C4-2B (cell line): ENCODE results near the gene LRRC28.

ENCODE experiments used
- H3K27ac ChIP-seq: fragments of 450-650 bp; 2 replicates; pipeline ENCODE4 v1.5.1; 2017
- CTCF ChIP-seq: fragments of 450-650 bp; conservative IDR thresholded peaks from 2 replicates; pipeline ENCODE4 v1.5.1; 2017; ENCODE audit warnings: mild to moderate bottlenecking
- ZFX ChIP-seq: fragments of 450-650 bp; IDR thresholded peaks from 2 replicates; pipeline ENCODE4 v1.6.1; 2017

The LRRC28 gene

GRCh38 chr15:99250857-99251841 lies at the start of gene LRRC28:
Gene LRRC28, plus strand, starts transcription at chr15:99251481. Its CDS starts 4,477 bp downstream, at chr15:99255958.
- H3K27ac ChIP-seq: peak within 1 kb of the TSS; percentile 81
- TF ChIP-seq ZFX (no peak), CTCF (no peak)

GRCh38 chr15:99202176-99202552 lies 49.1 kb upstream of the LRRC28 start:
- TF ChIP-seq ZFX (no peak), CTCF (no peak)
- no peak overlapping the region for H3K27ac ChIP-seq

GRCh38 chr15:99207672-99208071 lies 43.6 kb upstream of the LRRC28 start:
- TF ChIP-seq ZFX (no peak), CTCF (no peak; the same call in 1 of the 2 replicates)
- no peak overlapping the region for H3K27ac ChIP-seq

GRCh38 chr15:99209326-99209725 lies 42.0 kb upstream of the LRRC28 start:
- TF ChIP-seq CTCF: no peak
- TF ChIP-seq ZFX: no peak
- no peak overlapping the region for H3K27ac ChIP-seq

- no peak overlapping the region for H3K27ac ChIP-seq
- no peak for TF ChIP-seq CTCF
- TF ChIP-seq ZFX: no peak
Observed at GRCh38 chr15:99210334-99210733, 40.9 kb upstream of the LRRC28 start.

- no peak for TF ChIP-seq ZFX
- TF ChIP-seq CTCF: no peak
- H3K27ac ChIP-seq: no peak overlapping the region
Observed at GRCh38 chr15:99211926-99212325, 39.4 kb upstream of the LRRC28 start.

GRCh38 chr15:99212406-99212805 lies 38.9 kb upstream of the LRRC28 start:
- no peak overlapping the region for H3K27ac ChIP-seq
- no peak for TF ChIP-seq ZFX
- TF ChIP-seq CTCF: no peak
